NK-92 (cell line): ENCODE measurements around the gene ASB15.
"Not testable (repeated sequence)": the region's sequence is repeated elsewhere in the genome, so short reads cannot be mapped to it uniquely, and the experiment has no call there.

Source experiments
- DNase-seq: peaks from one replicate; lab custom pipeline; 2025; ENCODE audit not compliant: unreplicated experiment; lab: John Stamatoyannopoulos, UW

Gene ASB15

GRCh38 chr7:123634011-123634573 is 32.5 kb downstream of the ASB15 start:
- DNase-seq: not testable (repeated sequence)

- DNase-seq: no peak
These were observed 34.1 kb downstream of the ASB15 start for GRCh38 chr7:123635551-123636359.

DNA sequence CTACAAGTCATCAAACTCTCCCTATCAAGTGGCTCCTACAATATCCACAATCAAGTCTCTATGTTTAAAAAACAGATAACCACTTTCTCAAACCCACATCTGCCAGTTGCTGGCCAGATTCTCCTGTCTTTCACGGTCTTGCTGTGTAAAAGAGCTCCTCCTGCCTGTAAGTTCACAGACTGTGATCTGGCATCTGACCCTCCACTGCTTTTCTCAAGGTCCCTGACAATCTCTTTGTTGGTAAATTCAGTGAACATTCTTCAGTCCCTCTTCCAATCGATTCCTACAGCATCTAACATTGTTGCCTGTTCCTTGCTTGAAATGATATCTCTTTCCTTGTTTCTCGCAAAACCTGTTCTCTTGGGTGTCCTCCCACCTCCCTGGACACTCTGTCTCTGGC is 35.6 kb downstream of the ASB15 start:
- no peak for DNase-seq

- DNase-seq: no peak
These were observed 36.3 kb downstream of the ASB15 start for GRCh38 chr7:123637878-123638277.

DNA sequence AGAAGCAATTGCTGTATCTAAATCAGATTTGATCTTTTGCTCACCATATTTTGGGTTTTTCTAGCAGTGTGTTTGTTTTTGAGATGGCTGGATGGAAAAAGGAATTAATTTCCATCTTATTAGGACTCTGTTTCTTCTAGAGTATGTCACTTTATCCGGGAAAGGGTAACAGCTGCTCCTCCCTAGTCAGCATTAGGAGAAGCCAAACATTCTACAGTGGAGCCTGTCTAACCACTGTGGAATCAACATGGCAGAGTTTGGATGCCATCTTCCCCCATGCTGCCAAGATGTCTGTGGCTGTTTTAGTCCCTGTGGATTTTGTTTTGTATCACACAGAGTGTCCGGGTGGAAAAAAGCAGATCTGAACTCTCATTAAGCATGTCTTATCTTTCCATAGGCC is 38.0 kb downstream of the ASB15 start:
- DNase-seq: no peak

- no peak for DNase-seq
These were observed 39.0 kb downstream of the ASB15 start for GRCh38 chr7:123640583-123640982.

DNA sequence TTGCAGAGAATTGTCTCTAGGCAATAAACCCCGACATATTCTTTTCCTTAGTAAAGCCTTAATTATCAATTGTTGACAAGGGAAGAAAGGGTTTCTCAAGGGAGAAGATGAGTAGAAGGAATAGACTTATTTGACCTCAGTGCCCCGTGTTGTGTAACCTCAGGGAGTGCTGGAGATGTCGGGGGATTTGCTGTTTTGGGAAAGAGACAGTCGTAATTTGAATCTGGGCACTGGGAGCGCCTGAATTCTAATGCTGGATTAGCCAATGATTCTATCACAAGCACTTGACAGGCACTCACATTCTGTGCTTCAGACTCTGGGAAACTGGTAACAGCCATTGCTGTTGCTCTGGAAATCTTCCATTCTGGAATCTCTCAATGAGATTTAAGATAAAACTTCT is 40.3 kb downstream of the ASB15 start:
- DNase-seq: no peak

DNA sequence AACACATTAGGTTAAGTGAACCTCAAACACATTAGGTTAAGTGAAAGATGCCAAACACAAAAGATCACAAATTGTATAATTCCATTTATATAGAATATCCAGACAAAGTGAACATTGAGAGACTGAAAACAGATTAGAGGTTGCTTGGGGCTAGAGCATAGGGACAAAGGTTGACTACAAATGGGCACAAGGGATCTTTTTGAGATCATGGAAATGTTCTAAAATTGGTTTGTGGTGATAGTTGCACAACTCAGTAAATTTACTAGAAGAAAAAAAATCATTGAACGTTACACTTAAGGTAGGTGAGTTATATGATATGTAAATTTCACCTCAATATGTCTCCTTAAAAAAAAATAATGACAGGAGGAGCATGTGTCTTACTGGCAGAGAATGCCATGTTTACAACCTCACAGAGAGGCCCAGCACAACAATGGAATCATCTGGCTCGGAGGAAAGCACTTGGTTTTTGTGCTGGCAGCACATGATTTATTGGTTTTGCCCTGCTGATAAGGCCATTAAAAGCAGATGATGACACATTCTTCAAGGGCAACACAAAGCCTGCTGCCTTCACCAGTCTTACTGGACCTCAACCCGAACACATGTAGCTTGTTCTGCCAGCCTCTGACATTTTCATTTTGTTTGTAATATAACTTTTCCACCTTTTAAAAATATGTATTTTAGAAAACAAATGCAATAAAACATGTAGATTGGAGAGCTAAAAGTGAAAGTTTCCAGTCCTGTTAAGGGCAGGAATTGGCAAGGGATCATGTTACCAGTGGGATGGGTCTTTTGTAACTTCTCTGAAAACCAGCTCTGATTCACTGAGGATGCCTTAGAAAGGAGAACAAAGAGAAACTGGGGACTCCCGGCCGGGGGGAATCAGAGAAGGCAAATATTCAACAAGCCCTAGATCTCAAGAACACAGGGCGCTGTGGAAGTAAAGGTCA is 42.1 kb downstream of the ASB15 start:
- no peak for DNase-seq

DNA sequence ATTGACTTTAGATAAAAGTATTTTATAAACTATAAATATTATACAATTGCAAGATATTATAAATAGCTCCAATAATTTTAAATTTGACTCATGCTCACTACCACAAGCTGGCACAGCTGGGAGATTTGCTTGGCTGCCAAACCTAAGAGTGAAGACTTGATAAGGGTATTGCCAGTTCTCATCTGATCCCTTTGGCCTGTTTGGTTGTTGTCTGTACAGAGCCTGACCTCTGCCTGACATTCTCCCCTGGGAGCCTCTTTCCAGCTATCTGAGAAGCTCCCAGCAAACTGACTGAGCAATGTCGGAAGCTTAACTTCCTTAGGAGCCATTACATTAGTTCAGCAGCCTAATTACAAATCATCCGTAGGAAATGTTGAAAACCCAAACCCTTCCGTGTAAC is 43.9 kb downstream of the ASB15 start:
- DNase-seq: no peak

GRCh38 chr7:123647106-123647730 is 45.6 kb downstream of the ASB15 start:
- no peak for DNase-seq

- no peak for DNase-seq
These were observed 48.3 kb downstream of the ASB15 start for GRCh38 chr7:123649964-123650363.

DNA sequence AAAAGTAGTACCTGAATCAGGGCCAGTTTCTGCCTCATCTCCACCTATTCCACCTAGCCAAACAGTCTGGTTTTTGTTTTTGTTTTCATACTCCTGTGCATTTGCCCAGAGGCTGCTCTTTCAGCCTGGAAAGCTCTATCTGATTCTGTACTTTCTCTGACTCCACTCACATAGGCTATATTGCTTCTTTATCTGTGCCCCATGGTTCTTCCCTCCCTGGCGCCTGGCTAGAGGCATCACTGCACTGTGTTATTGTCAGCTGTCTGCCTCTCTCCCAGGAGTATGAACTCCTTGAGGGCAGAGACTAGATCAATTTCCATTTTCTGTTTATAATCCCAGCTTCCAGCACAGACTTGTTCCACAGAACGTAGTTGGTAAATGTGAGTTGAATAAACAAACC is 49.0 kb downstream of the ASB15 start:
- DNase-seq: no peak

DNA sequence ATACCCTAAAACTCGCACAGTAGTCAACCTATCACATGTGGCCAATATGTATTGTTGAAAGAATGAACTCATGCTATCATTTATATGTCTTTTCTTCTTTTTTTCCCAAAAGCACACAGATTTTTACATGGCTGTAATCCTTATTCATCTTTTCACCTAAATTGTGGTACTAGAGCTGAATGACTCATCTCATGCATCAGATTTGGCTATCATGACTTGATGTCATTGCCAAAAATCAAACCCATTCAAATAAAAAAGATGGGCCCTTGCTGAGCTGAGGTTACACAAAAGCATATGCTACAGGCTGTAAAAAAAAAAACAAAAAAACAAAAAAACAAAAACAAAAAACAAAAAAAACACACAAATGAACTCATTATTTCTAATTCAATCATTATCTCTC is 50.8 kb downstream of the ASB15 start:
- DNase-seq: no peak

DNA sequence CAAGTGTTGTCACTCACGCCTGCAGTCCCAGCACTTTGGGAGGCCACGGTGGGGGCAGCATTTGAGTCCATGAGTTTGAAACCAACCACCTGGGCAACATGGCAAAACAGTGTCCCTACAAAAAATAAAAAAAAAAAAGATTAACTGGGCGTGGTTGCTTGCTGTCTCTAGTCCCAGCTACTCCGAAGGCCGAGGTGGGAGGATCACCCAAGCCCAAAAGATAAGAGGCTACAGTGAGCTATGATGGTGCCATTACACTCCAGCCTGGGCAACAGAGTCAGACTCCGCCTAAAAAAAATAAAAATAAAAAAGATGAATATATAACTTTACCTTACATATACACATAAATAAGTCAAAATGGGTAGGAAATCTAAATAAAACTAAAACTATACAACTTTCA is 51.5 kb downstream of the ASB15 start:
- no peak for DNase-seq

- DNase-seq: no peak
These were observed 54.0 kb downstream of the ASB15 start, which contains the start of gene LMOD2 for GRCh38 chr7:123655614-123656013. Gene LMOD2 (plus strand): TSS chr7:123655866. CDS start chr7:123655964, 98 bp downstream.

DNA sequence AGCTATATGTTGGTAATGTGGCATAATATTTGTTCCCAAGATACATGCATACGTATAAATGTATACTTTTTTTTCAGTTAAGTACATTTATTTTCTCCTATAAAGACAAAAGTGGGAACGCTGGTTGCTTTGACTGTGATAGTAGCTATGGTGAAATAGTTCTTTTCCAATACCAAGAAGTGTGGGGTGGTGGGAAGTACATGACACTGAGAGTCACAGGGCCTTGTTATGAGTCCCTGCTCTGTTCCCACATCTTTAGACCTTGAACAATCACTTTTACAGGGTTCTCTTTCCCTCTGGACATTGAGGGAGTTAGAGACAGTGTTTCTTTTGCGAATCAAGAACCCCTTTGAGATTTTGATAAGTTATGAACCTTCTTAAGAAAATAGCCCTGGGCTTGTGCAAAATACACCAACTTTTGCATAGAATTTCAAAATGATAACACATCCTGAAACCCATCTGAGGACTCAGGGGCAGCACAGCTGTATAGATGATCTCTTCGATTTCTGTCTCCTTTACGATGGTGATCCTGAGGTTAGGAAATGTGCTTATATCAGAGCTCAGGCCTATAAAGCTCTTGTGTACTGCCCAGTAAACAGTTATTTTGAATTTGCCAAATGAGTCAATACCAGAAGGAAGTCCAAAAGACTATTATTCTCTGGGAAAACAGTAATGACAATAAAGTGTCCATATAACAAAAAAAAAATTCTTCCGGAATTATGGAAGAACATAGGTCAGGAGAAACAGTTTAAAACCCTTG is 55.1 kb downstream of the ASB15 start:
- DNase-seq: no peak

DNA sequence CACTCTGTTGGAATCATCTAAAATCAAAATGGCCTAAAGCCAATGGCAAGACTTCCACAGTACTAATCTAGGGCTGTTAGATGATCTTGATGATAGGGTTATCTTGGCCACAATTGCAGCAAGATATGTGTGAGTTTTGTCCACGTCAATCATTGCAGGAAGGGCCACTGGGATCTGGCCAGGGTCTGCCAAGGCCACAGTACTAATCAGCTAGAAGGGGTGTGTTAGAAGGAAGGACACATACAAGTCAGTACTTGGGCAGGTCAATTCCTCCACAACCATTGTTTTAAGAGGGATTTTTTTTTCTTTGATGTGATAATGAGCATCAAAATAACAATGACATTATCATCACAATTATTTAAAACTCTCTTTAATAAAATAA is 55.7 kb downstream of the ASB15 start:
- no peak for DNase-seq

DNA sequence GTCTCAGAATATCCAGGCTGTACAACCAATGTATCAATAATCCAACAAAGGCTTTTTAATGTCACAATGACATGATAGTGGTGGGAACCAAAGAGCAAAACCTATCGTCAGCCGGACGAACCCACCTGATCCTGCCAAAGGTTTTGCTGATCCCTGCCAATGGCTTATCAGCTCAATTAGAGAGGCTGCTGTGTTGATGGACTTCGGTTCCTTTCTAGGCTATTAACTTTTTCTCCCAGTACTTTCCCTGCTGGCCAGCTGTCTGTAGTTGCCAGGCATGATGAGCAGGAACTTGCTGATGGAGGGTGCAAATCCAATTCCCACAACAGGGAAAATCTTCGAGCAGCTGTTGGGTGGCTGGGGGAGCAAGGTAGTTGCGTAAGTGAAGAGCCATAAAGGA is 56.4 kb downstream of the ASB15 start:
- DNase-seq: no peak

DNA sequence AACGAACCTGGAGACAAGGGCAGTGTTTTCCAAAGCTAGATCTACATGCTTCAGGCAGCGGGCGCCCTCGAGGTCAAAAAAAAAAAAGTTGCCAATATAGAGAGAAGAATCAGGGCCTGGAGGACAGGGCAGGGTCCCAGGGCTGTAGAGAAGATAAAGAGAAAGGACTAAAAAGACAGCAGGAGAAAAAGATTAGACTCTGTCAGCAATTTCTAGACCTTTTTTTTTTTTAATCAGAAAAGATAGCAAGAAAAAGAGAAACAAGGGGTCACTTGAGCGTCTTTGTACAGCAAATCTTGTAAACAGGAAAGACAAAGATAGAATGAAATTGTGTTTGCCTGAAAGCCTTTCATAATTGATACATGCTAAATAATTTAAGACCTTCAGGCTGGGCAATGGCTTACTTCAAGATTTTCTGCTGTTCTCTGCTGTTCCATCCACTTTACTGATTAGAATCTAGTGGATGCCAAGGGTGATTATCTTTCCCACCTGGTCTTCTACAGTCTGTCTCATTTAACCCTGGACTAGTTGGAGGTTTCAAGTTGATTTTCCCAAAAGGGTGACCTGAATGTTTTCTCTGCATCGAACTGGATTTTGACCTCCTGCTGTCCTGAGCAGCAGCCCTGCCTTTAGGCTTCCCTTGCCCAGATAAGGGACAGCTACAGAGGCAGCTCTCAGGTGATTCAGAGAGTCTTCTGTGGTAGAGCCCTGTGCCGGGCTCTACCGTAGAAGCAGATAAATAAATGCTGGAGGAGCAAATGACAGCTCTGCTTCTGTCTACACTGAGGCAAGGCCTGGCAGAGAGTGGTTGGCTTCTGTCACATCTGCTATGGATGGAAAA is 59.1 kb downstream of the ASB15 start:
- no peak for DNase-seq

DNA sequence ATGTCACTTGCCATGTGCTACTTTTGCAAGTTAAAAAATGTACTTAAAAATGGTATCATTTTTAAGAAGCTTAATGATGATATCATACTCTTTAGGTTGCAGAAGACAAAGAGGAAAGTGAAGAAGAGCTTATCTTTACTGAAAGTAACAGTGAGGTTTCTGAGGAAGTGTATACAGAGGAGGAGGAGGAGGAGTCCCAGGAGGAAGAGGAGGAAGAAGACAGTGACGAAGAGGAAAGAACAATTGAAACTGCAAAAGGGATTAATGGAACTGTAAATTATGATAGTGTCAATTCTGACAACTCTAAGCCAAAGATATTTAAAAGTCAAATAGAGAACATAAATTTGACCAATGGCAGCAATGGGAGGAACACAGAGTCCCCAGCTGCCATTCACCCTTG is 60.1 kb downstream of the ASB15 start:
- DNase-seq: no peak
